Endothelial cell of coronary artery (primary cell): ENCODE data around the gene TLL2. TPM values are rescaled to one million over a fixed set of nuclear protein-coding genes. Genes with fewer than 3 reads are reported as not detected.

ENCODE experiments used
- total RNA-seq: library from RNA; depleted of rRNA; stranded (reverse); fragments of >200 nt; gene quantifications from 2 replicates; pipeline ENCODE4 v1.2.3, GENCODE V29; 2014

TLL2 gene
- total RNA-seq: 0.09 TPM in 2 replicates

GRCh38 chr10:96513698-96514561 is at the start of gene TLL2:
TSS of gene TLL2 (minus strand) at chr10:96513926. CDS start at chr10:96513685, 241 bp downstream.

GRCh38 chr10:96358851-96359540 is 154.7 kb downstream of the TLL2 start, which contains the start of gene OPALIN:
TSS of gene OPALIN (minus strand) at chr10:96359002. CDS start at chr10:96358896, 106 bp downstream.

Other genes with a start within 250 kb of the TLL2 start
- gene BLNK, start 242.4 kb downstream of the TLL2 start, total RNA-seq: not detected in 2 replicates
- gene DNTT, start 209.5 kb downstream of the TLL2 start, total RNA-seq: not detected in 2 replicates
- not detected in 2 replicates for gene OPALIN, start 154.9 kb downstream of the TLL2 start, total RNA-seq
- gene TM9SF3, start 73.1 kb upstream of the TLL2 start, total RNA-seq: 109 and 120 TPM in 2 replicates
- under 0.01 and 0.18 TPM in 2 replicates for gene PIK3AP1, start 206.6 kb upstream of the TLL2 start, total RNA-seq